Stimulated activated naive B cell treated with anti-CD40 and anti-IgM and Interleukin-4, amounts not matched to agents 10 μg/mL and 1 μg/mL and 100 μg/mL, for 72 hours (primary cell): ENCODE data around the gene SPINK9.
A peak's percentile ranks its signal among the peaks of the same experiment; 100 is the strongest.

Source experiments
- ATAC-seq, 2 donors: fragments of 150-1000 bp; cut with Tn5 transposase; replicated peaks; 2 replicates each; pipeline ENCODE4 v1.10.0; 2021; ENCODE audit warnings: moderate library complexity in 1 of 2
- DNase-seq: peaks from one replicate; pipeline ENCODE4 v3.0.0; 2021
- H3K27ac Mint-ChIP-seq: one replicate; pipeline ENCODE4 v1.8.0; 2022; ENCODE audit warnings: mild to moderate bottlenecking, mixed read lengths
- H3K27me3 Mint-ChIP-seq, 2 donors: one replicate each; pipeline ENCODE4 v1.8.0; 2022; ENCODE audit warnings: mixed read lengths in 2 of 2
- H3K36me3 Mint-ChIP-seq, 2 donors: one replicate each; pipeline ENCODE4 v1.8.0; 2022; ENCODE audit warnings: mixed read lengths in 2 of 2, mild to moderate bottlenecking in 1 of 2
- H3K4me1 Mint-ChIP-seq, 2 donors: one replicate each; pipeline ENCODE4 v1.8.0; 2022; ENCODE audit warnings: mixed read lengths in 2 of 2, mild to moderate bottlenecking in 1 of 2
- H3K4me3 Mint-ChIP-seq, 2 donors: one replicate each; pipeline ENCODE4 v1.8.0; 2022; ENCODE audit warnings: mild to moderate bottlenecking in 2 of 2, mixed read lengths in 2 of 2, moderate library complexity in 1 of 2
- H3K9me3 Mint-ChIP-seq, 2 donors: one replicate each; pipeline ENCODE4 v1.8.0; 2022; ENCODE audit warnings: mixed read lengths in 2 of 2, mild to moderate bottlenecking in 1 of 2

Gene SPINK9

DNA sequence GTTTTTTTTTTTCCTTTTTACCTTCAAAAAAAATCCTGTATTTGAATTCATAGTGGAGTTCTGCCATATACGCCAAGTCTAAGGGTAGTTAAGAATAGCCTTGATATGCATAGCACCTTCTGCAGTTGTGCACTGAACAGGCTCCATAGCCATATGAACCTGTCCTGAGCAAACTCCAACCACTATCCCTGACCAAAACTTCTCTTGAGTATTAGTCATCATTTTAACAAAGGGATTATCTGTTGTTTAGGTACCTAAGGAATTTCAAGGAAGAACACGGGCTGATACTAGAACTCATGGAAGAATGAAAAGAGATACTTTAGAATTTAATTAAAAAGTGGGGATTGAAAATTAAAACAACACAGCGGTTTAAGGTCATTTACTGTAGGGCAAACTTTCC, 46.5 kb downstream of the SPINK9 start:
- Mint-ChIP-seq H3K4me1 (peaks cover 16 to 33% of the 10 kb centered on the region in 2 donors), H3K36me3 (peaks cover 25 to 32% of the 10 kb centered on the region in 2 donors), H3K27ac (no peak overlapping the region), H3K4me3 (no peak overlapping the region), H3K9me3 (peaks cover 8 to 12% of the 10 kb centered on the region in 2 donors), H3K27me3 (no peaks in the 10 kb centered on the region)
- no peak for DNase-seq
- no peak for ATAC-seq

DNA sequence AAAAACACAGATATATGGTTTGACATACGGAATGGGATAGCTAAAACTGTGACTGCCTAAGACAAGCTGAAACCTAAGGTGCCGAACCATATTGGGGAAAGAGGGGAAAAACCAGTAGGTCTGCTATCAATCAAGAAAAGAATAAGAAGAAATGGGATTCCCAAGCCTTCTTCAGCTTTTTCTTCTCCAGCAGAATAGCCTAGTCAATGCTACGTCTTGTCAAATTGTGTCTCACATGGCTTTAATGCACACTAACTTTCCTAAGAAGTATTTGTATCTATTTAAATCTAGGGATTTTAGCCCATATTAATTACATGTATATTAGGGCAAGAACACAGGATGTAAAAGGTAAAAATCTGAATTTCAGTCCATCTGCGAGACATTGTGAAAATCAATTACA, 47.6 kb downstream of the SPINK9 start:
- ATAC-seq (no peak), DNase-seq (no peak)
- peaks cover 8% of the 10 kb centered on the region in 2 donors for H3K9me3 Mint-ChIP-seq
- no peaks in the 10 kb centered on the region for H3K27me3 Mint-ChIP-seq
- H3K4me1 Mint-ChIP-seq: peaks cover 20 to 44% of the 10 kb centered on the region in 2 donors
- H3K36me3 Mint-ChIP-seq: peaks cover 24 to 28% of the 10 kb centered on the region in 2 donors
- peak overlapping the region; percentile 98 for H3K27ac Mint-ChIP-seq
- peak overlapping the region; percentile 79 to 82 for H3K4me3 Mint-ChIP-seq

- Mint-ChIP-seq H3K36me3 (peaks cover 16 to 24% of the 10 kb centered on the region in 2 donors), H3K4me1 (peaks cover 25 to 50% of the 10 kb centered on the region in 2 donors)
- peak; percentile 97 to 98 for ATAC-seq
Measured at GRCh38 chr5:148383564-148384379, 48.4 kb downstream of the SPINK9 start, which contains the start of gene FBXO38. Gene FBXO38 (plus strand): TSS chr5:148383958. CDS start chr5:148394777, 10,819 bp downstream.

GRCh38 chr5:148384380-148384737, 49.0 kb downstream of the SPINK9 start:
- Mint-ChIP-seq H3K4me1 (peaks cover 27 to 53% of the 10 kb centered on the region in 2 donors), H3K27ac (peak overlapping the region; percentile 98), H3K9me3 (no peaks in the 10 kb centered on the region), H3K4me3 (peak overlapping the region; percentile 79 to 82), H3K36me3 (peaks cover 15 to 21% of the 10 kb centered on the region in 2 donors), H3K27me3 (no peaks in the 10 kb centered on the region)
- DNase-seq: no peak
- peak; percentile 36 to 40 for ATAC-seq

More at GRCh38 chr5:148383564-148384379, 48.4 kb downstream of the SPINK9 start, which contains the start of gene FBXO38:
- DNase-seq: peak; percentile 96
- H3K27ac Mint-ChIP-seq: peak within 1 kb of the TSS; percentile 98
- H3K4me3 Mint-ChIP-seq: peak within 1 kb of the TSS; percentile 79 to 82
- peaks cover 1% of the 10 kb centered on the region in 2 donors for H3K9me3 Mint-ChIP-seq
- no peaks in the 10 kb centered on the region for H3K27me3 Mint-ChIP-seq

DNA sequence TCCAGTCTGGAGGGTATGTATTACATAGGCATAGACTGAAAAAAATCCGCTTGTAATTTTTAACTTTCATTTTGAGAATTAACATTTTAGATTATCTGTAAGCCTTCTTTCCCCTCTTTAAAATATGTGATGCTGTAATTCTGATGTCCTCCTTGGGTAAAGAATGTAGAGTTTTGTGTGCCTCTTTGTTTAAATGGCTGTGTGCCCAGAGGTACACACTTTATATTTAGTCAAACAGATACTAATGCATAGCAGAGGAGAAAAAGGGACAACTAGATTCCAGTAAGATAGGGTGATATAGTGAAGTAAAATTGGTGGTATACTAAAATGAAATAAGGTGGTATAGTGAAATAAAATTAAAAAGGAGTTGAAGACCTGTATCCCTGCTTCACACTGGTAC, 49.7 kb downstream of the SPINK9 start:
- H3K27me3 Mint-ChIP-seq: no peaks in the 10 kb centered on the region
- ATAC-seq (no peak), DNase-seq (no peak)
- H3K9me3 Mint-ChIP-seq: no peaks in the 10 kb centered on the region
- peaks cover 15 to 21% of the 10 kb centered on the region in 2 donors for H3K36me3 Mint-ChIP-seq
- peak overlapping the region; percentile 37 for H3K27ac Mint-ChIP-seq
- peak overlapping the region; percentile 68 to 82 for H3K4me3 Mint-ChIP-seq
- peaks cover 27 to 53% of the 10 kb centered on the region in 2 donors for H3K4me1 Mint-ChIP-seq

DNA sequence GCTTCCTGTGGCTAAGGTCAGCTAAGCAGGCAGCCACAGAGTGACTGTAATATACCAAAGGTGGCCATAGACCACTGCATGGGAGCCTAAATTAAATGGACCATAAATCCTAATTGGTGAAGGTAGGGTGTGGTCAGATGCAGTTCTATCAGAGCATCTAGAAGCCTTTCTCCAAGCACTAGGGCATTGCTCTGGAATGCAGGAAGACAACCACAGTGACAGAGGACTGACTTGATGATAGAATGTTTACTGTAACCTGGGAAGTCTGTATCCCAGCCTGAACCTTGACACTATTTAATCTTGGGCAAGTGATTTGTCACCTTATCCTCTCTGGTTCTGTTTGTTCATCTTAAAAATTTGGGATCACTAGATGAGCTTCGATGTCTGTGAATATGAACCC, 50.7 kb downstream of the SPINK9 start:
- no peak for ATAC-seq
- Mint-ChIP-seq H3K27me3 (no peaks in the 10 kb centered on the region), H3K36me3 (peaks cover 14 to 22% of the 10 kb centered on the region in 2 donors), H3K27ac (no peak overlapping the region), H3K4me3 (no peak overlapping the region), H3K4me1 (peaks cover 31 to 57% of the 10 kb centered on the region in 2 donors), H3K9me3 (no peaks in the 10 kb centered on the region)
- no peak for DNase-seq

DNA sequence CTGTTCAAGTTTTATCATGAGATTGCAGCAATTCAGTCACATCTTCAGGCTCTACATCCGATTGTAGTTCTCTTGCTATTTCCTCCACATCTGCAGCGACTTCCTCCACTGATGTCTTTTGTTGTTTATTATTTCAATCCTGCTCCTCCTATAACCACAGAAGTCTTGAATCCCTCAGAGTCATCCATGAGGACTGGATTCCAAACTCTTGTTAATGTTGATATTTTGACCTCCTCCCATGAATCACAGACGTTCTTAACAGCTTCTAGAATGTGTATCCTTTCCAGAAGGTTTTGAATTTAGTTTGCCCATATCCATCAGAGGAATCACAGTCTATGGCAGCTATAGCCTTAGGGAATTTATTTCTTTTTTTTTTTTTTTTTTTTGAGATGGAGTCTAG, 52.0 kb downstream of the SPINK9 start:
- no peak overlapping the region for H3K27ac Mint-ChIP-seq
- H3K4me3 Mint-ChIP-seq: no peak overlapping the region
- no peak for ATAC-seq
- no peaks in the 10 kb centered on the region for H3K9me3 Mint-ChIP-seq
- peaks cover 17 to 28% of the 10 kb centered on the region in 2 donors for H3K36me3 Mint-ChIP-seq
- no peak for DNase-seq
- no peaks in the 10 kb centered on the region for H3K27me3 Mint-ChIP-seq
- peaks cover 38 to 68% of the 10 kb centered on the region in 2 donors for H3K4me1 Mint-ChIP-seq

GRCh38 chr5:148388696-148389095, 53.3 kb downstream of the SPINK9 start:
- H3K27me3 Mint-ChIP-seq: no peaks in the 10 kb centered on the region
- H3K4me3 Mint-ChIP-seq: no peak overlapping the region
- H3K9me3 Mint-ChIP-seq: no peaks in the 10 kb centered on the region
- peaks cover 44 to 73% of the 10 kb centered on the region in 2 donors for H3K4me1 Mint-ChIP-seq
- no peak overlapping the region for H3K27ac Mint-ChIP-seq
- DNase-seq: no peak
- peaks cover 24 to 32% of the 10 kb centered on the region in 2 donors for H3K36me3 Mint-ChIP-seq
- ATAC-seq: no peak
